ENCODE measurements around the gene ASTL. TPM values are rescaled to one million over a fixed set of nuclear protein-coding genes. Genes with fewer than 3 reads are reported as not detected.

ASTL gene
- total RNA-seq, 1 donor from 2014 or later: not detected

- no peak overlapping the region for H3K27ac ChIP-seq (ENCODE audit: low read depth, low read length)
- peaks cover 3% of the 10 kb centered on the region for H3K4me1 ChIP-seq (ENCODE audit: insufficient read depth, low read length)
- H3K9me3 ChIP-seq (ENCODE audit: insufficient read depth, low read depth, low read length): peaks cover 13% of the 10 kb centered on the region
- Mint-ChIP-seq H3K4me1 (ENCODE audit: low read depth, unreplicated experiment) (peaks cover 5% of the 10 kb centered on the region), H3K36me3 (ENCODE audit: low read depth, unreplicated experiment) (peaks cover 2% of the 10 kb centered on the region), H3K4me3 (ENCODE audit: unreplicated experiment) (no peak overlapping the region), H3K27ac (ENCODE audit: unreplicated experiment) (no peak overlapping the region), H3K9me3 (ENCODE audit: unreplicated experiment) (peaks cover 10% of the 10 kb centered on the region), H3K27me3 (ENCODE audit: low read depth, unreplicated experiment) (peaks cover 17% of the 10 kb centered on the region)
- H3K36me3 ChIP-seq (ENCODE audit: insufficient read depth, low read length): no peaks in the 10 kb centered on the region
- no peak overlapping the region for H3K4me2 ChIP-seq (ENCODE audit: low read length)
- no peaks in the 10 kb centered on the region for H3K79me2 ChIP-seq (ENCODE audit: insufficient read depth, low read length)
- no peaks in the 10 kb centered on the region for H4K20me1 ChIP-seq (ENCODE audit: insufficient read depth, low read length)
- H3K9ac ChIP-seq (ENCODE audit: low read length): no peak overlapping the region
- TF ChIP-seq CTCF (IDR thresholded peaks at IDR 0.05; ENCODE audit: insufficient read depth, low read depth, low read length) (no peak), EZH2 (IDR thresholded peaks at IDR 0.05; ENCODE audit: insufficient read depth, low read length) (no peak)
- FAIRE-seq (no peak), DNase-seq (ENCODE audit: low read depth) (no peak)
- H3K27me3 ChIP-seq (ENCODE audit: insufficient read depth, low read length): peaks cover 2% of the 10 kb centered on the region
- H2AFZ ChIP-seq (ENCODE audit: low read depth, low read length): no peak overlapping the region
- no peak overlapping the region for H3K4me3 ChIP-seq (ENCODE audit: insufficient read depth, low read depth, low read length)
These were observed 32.1 kb downstream of the ASTL start for GRCh38 chr2:96105994-96106715.

GRCh38 chr2:96105152-96105915, 33.0 kb downstream of the ASTL start:
- Mint-ChIP-seq H3K27ac (ENCODE audit: unreplicated experiment) (peak overlapping the region; percentile 26), H3K9me3 (ENCODE audit: unreplicated experiment) (peaks cover 10% of the 10 kb centered on the region), H3K4me1 (ENCODE audit: low read depth, unreplicated experiment) (peaks cover 5% of the 10 kb centered on the region), H3K27me3 (ENCODE audit: low read depth, unreplicated experiment) (peaks cover 12% of the 10 kb centered on the region), H3K4me3 (ENCODE audit: unreplicated experiment) (no peak overlapping the region), H3K36me3 (ENCODE audit: low read depth, unreplicated experiment) (peaks cover 2% of the 10 kb centered on the region)
- no peaks in the 10 kb centered on the region for H3K79me2 ChIP-seq (ENCODE audit: insufficient read depth, low read length)
- TF ChIP-seq EZH2 (IDR thresholded peaks at IDR 0.05; ENCODE audit: insufficient read depth, low read length) (no peak), CTCF (IDR thresholded peaks at IDR 0.05; ENCODE audit: insufficient read depth, low read depth, low read length) (no peak)
- no peaks in the 10 kb centered on the region for H3K36me3 ChIP-seq (ENCODE audit: insufficient read depth, low read length)
- no peak overlapping the region for H3K4me2 ChIP-seq (ENCODE audit: low read length)
- H3K9me3 ChIP-seq (ENCODE audit: insufficient read depth, low read depth, low read length): peaks cover 13% of the 10 kb centered on the region
- H3K9ac ChIP-seq (ENCODE audit: low read length): no peak overlapping the region
- H2AFZ ChIP-seq (ENCODE audit: low read depth, low read length): no peak overlapping the region
- H3K27ac ChIP-seq (ENCODE audit: low read depth, low read length): no peak overlapping the region
- H3K4me3 ChIP-seq (ENCODE audit: insufficient read depth, low read depth, low read length): no peak overlapping the region
- DNase-seq (ENCODE audit: low read depth): no peak
- H3K27me3 ChIP-seq (ENCODE audit: insufficient read depth, low read length): peaks cover 2% of the 10 kb centered on the region
- FAIRE-seq: no peak
- H3K4me1 ChIP-seq (ENCODE audit: insufficient read depth, low read length): peaks cover 3% of the 10 kb centered on the region
- no peaks in the 10 kb centered on the region for H4K20me1 ChIP-seq (ENCODE audit: insufficient read depth, low read length)

All from astrocyte (in vitro differentiated cells and primary cell).